Lower lobe of right lung (tissue), 2 donors: ENCODE results near the gene LIMCH1. TPM values are rescaled to one million over a fixed set of nuclear protein-coding genes. Genes with fewer than 3 reads are reported as not detected.

Experiments
- ATAC-seq, 2 donors: fragments of 200-7000 bp; cut with Tn5 transposase; one replicate each; pipeline ENCODE4 v1.9.1; 2020 to 2022; ENCODE audit warnings: mild to moderate bottlenecking in 2 of 2, moderate library complexity in 2 of 2
- DNase-seq: peaks from one replicate; pipeline ENCODE4 v3.0.0-alpha.2; 2020
- H3K27ac ChIP-seq: fragments of 200-600 bp; one replicate; pipeline ENCODE4 v1.8.0; 2022
- H3K27me3 ChIP-seq: fragments of 200-600 bp; one replicate; pipeline ENCODE4 v1.8.0; 2022; ENCODE audit warnings: low read depth
- H3K36me3 ChIP-seq: fragments of 200-600 bp; one replicate; pipeline ENCODE4 v1.8.0; 2022; ENCODE audit warnings: mild to moderate bottlenecking
- H3K4me1 ChIP-seq: fragments of 200-600 bp; one replicate; pipeline ENCODE4 v1.8.0; 2022
- H3K4me3 ChIP-seq: fragments of 200-600 bp; one replicate; pipeline ENCODE4 v1.8.0; 2022; ENCODE audit warnings: mild to moderate bottlenecking
- H3K9me3 ChIP-seq: fragments of 200-600 bp; one replicate; pipeline ENCODE4 v1.8.0; 2022
- CTCF ChIP-seq: fragments of 200-600 bp; IDR thresholded peaks from one replicate; pipeline ENCODE4 v1.8.0; 2022; ENCODE audit warnings: antibody characterized with exemption, mild to moderate bottlenecking
- intact Hi-C: fragments of 100-400 bp; cut with DNase I; formaldehyde crosslinking; loops from one replicate; pipeline ENCODE4 v1.11.0; 2022
- total RNA-seq: library from RNA; stranded (reverse); fragmentation: NEBNext Ultra II Directional; extraction: Animal tissue kit (Norgen Biotek cat#: 25700); gene quantifications from one replicate; pipeline ENCODE4 v1.2.1, GENCODE V29; 2021
- donor health status: DM: no; HTN: yes; CAD: no; lungs with severe emphysema.

LIMCH1 gene
- total RNA-seq, 1 donor from 2014 or later = 267 TPM

GRCh38 chr4:41512596-41512995 is 25.4 kb upstream of the LIMCH1 start:
- ATAC-seq = no peak
- no peak for DNase-seq
- no peak for TF ChIP-seq CTCF

GRCh38 chr4:41514169-41514568 is 23.8 kb upstream of the LIMCH1 start:
- peak in 1 of 2 donors; percentile 12 for ATAC-seq
- Histone ChIP-seq H3K4me3 (no peak overlapping the region), H3K27me3 (no peaks in the 10 kb centered on the region), H3K36me3 (no peaks in the 10 kb centered on the region), H3K27ac (no peak overlapping the region), H3K9me3 (no peaks in the 10 kb centered on the region), H3K4me1 (peaks cover 29% of the 10 kb centered on the region)
- DNase-seq = no peak
- intact Hi-C loops = no loop called here
- no peak for TF ChIP-seq CTCF

More at GRCh38 chr4:41512596-41512995, 25.4 kb upstream of the LIMCH1 start:
- Histone ChIP-seq H3K27ac (no peak overlapping the region), H3K4me1 (peaks cover 33% of the 10 kb centered on the region), H3K36me3 (no peaks in the 10 kb centered on the region), H3K9me3 (no peaks in the 10 kb centered on the region), H3K27me3 (no peaks in the 10 kb centered on the region), H3K4me3 (no peak overlapping the region)
- intact Hi-C loops = no loop called here

- H3K27ac ChIP-seq = no peak overlapping the region
- DNase-seq (no peak), ATAC-seq (peak; percentile 11 to 46)
- no peaks in the 10 kb centered on the region for H3K9me3 ChIP-seq
- intact Hi-C loops = no loop called here
- H3K4me1 ChIP-seq = peaks cover 29% of the 10 kb centered on the region
- no peaks in the 10 kb centered on the region for H3K36me3 ChIP-seq
- H3K4me3 ChIP-seq = no peak overlapping the region
- H3K27me3 ChIP-seq = no peaks in the 10 kb centered on the region
- TF ChIP-seq CTCF = no peak
Measured at GRCh38 chr4:41514766-41515481, 23.0 kb upstream of the LIMCH1 start.

- H3K27ac ChIP-seq = no peak overlapping the region
- no peaks in the 10 kb centered on the region for H3K9me3 ChIP-seq
- no peaks in the 10 kb centered on the region for H3K36me3 ChIP-seq
- ATAC-seq = peak in 1 of 2 donors; percentile 18
- peaks cover 29% of the 10 kb centered on the region for H3K4me1 ChIP-seq
- DNase-seq = no peak
- no peaks in the 10 kb centered on the region for H3K27me3 ChIP-seq
- no peak for TF ChIP-seq CTCF
- intact Hi-C loops = no loop called here
- H3K4me3 ChIP-seq = no peak overlapping the region
Measured at GRCh38 chr4:41517121-41517520, 20.8 kb upstream of the LIMCH1 start.

- no peak overlapping the region for H3K4me3 ChIP-seq
- H3K36me3 ChIP-seq = no peaks in the 10 kb centered on the region
- DNase-seq (no peak), ATAC-seq (no peak)
- H3K27me3 ChIP-seq = no peaks in the 10 kb centered on the region
- intact Hi-C loops = no loop called here
- TF ChIP-seq CTCF = no peak
- no peak overlapping the region for H3K27ac ChIP-seq
- no peaks in the 10 kb centered on the region for H3K9me3 ChIP-seq
- H3K4me1 ChIP-seq = peaks cover 23% of the 10 kb centered on the region
Measured at GRCh38 chr4:41517747-41518146, 20.2 kb upstream of the LIMCH1 start.
